ENCODE data around the gene ADAM22. TPM values are rescaled to one million over a fixed set of nuclear protein-coding genes. Genes with fewer than 3 reads are reported as not detected.
"Not testable (repeated sequence)": the region's sequence is repeated elsewhere in the genome, so short reads cannot be mapped to it uniquely, and the experiment has no call there.

ADAM22 gene
- polyA plus RNA-seq, 1 donor from 2014 or later = 46.3 TPM

DNA sequence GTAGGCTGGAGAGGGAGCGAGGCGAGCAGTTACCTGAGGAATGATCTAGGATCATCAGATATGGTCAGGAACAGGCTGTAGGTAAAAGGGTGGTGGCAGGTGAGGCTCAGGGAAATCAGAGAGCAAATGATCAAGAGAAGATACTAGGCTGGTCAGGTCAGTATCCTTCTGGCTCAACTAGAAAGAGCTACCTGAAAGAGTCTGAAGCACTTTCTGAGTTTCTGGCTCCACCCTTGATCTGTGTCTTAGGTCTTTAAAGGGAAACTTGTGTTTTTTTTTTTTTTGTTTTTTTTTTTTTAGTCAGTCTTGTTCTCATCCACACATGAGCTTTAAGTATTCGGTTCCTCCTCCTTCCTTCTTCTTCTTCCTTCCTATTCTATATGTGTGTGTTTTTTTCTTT, 10.5 kb downstream of the ADAM22 start:
- Histone ChIP-seq H3K27ac (ENCODE audit: low read length) (no peak overlapping the region), H3K27me3 (ENCODE audit: insufficient read depth, low read depth, low read length) (no peaks in the 10 kb centered on the region), H2AFZ (ENCODE audit: low read depth, low read length) (no peak overlapping the region), H3F3A (ENCODE audit: insufficient read depth, low read length, poor library complexity, severe bottlenecking) (no peaks in the 10 kb centered on the region), H3K9me3 (ENCODE audit: low read length) (no peaks in the 10 kb centered on the region), H4K20me1 (ENCODE audit: insufficient read depth) (no peaks in the 10 kb centered on the region), H3K4me2 (ENCODE audit: low read length) (no peak overlapping the region), H3K9ac (ENCODE audit: low read length) (no peak overlapping the region), H3K9me2 (ENCODE audit: insufficient read depth, low read length) (no peaks in the 10 kb centered on the region), H3K36me3 (ENCODE audit: insufficient read depth, low read length) (no peaks in the 10 kb centered on the region), H3K79me2 (replicated peaks; ENCODE audit: insufficient read depth, low read length) (no peaks in the 10 kb centered on the region), H3K4me3 (ENCODE audit: low read length) (no peak overlapping the region)
- TF ChIP-seq, protein P1, sequence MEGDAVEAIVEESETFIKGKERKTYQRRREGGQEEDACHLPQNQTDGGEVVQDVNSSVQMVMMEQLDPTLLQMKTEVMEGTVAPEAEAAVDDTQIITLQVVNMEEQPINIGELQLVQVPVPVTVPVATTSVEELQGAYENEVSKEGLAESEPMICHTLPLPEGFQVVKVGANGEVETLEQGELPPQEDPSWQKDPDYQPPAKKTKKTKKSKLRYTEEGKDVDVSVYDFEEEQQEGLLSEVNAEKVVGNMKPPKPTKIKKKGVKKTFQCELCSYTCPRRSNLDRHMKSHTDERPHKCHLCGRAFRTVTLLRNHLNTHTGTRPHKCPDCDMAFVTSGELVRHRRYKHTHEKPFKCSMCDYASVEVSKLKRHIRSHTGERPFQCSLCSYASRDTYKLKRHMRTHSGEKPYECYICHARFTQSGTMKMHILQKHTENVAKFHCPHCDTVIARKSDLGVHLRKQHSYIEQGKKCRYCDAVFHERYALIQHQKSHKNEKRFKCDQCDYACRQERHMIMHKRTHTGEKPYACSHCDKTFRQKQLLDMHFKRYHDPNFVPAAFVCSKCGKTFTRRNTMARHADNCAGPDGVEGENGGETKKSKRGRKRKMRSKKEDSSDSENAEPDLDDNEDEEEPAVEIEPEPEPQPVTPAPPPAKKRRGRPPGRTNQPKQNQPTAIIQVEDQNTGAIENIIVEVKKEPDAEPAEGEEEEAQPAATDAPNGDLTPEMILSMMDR (IDR thresholded peaks at IDR 0.05; ENCODE audit: poor library complexity, severe bottlenecking) = no peak
- TF ChIP-seq TAF1 (IDR thresholded peaks at IDR 0.05; ENCODE audit: low read depth) (no peak), SMC3 (conservative IDR thresholded peaks at IDR 0.05; ENCODE audit: poor library complexity) (no peak), EZH2 (IDR thresholded peaks at IDR 0.05; ENCODE audit: borderline replicate concordance, insufficient read depth, low read length, poor library complexity, severe bottlenecking) (no peak), RAD21 (conservative IDR thresholded peaks at IDR 0.05) (no peak), EP300 (conservative IDR thresholded peaks at IDR 0.05; ENCODE audit: poor library complexity, severe bottlenecking) (no peak), POLR2AphosphoS5 (IDR thresholded peaks at IDR 0.05) (no peak), MXI1 (conservative IDR thresholded peaks at IDR 0.05; ENCODE audit: poor library complexity, severe bottlenecking) (no peak)
- TF ChIP-seq, protein P2, sequence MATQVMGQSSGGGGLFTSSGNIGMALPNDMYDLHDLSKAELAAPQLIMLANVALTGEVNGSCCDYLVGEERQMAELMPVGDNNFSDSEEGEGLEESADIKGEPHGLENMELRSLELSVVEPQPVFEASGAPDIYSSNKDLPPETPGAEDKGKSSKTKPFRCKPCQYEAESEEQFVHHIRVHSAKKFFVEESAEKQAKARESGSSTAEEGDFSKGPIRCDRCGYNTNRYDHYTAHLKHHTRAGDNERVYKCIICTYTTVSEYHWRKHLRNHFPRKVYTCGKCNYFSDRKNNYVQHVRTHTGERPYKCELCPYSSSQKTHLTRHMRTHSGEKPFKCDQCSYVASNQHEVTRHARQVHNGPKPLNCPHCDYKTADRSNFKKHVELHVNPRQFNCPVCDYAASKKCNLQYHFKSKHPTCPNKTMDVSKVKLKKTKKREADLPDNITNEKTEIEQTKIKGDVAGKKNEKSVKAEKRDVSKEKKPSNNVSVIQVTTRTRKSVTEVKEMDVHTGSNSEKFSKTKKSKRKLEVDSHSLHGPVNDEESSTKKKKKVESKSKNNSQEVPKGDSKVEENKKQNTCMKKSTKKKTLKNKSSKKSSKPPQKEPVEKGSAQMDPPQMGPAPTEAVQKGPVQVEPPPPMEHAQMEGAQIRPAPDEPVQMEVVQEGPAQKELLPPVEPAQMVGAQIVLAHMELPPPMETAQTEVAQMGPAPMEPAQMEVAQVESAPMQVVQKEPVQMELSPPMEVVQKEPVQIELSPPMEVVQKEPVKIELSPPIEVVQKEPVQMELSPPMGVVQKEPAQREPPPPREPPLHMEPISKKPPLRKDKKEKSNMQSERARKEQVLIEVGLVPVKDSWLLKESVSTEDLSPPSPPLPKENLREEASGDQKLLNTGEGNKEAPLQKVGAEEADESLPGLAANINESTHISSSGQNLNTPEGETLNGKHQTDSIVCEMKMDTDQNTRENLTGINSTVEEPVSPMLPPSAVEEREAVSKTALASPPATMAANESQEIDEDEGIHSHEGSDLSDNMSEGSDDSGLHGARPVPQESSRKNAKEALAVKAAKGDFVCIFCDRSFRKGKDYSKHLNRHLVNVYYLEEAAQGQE (IDR thresholded peaks at IDR 0.05; ENCODE audit: borderline replicate concordance) = no peak

DNA sequence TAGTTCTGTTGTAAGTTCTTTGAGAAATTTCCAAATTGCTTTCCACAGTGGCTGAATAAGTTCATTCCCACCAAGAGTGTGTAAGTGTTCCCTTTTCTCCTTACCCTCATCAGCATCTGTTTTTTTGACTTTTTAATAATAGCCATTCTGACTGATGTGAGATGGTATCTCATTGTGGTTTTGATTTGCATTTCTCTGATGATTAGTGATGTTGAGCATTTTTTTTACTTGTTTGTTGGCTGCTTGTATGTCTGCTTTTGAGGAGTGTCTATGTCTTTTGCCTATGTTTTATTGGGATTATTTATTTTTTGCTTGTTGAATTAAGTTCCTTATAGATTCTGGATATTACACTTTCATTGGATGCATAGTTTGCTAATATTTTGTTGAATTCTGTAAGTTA, 11.9 kb downstream of the ADAM22 start:
- H3K36me3 ChIP-seq (ENCODE audit: insufficient read depth, low read length); H3K79me2 ChIP-seq (replicated peaks; ENCODE audit: insufficient read depth, low read length); H3K4me3 ChIP-seq (ENCODE audit: low read length); H3K27ac ChIP-seq (ENCODE audit: low read length); H2AFZ ChIP-seq (ENCODE audit: low read depth, low read length); H3K4me2 ChIP-seq (ENCODE audit: low read length); H3K27me3 ChIP-seq (ENCODE audit: insufficient read depth, low read depth, low read length); H4K20me1 ChIP-seq (ENCODE audit: insufficient read depth); H3F3A ChIP-seq (ENCODE audit: insufficient read depth, low read length, poor library complexity, severe bottlenecking); H3K9ac ChIP-seq (ENCODE audit: low read length); H3K9me2 ChIP-seq (ENCODE audit: insufficient read depth, low read length); H3K9me3 ChIP-seq (ENCODE audit: low read length): not testable (repeated sequence)

DNA sequence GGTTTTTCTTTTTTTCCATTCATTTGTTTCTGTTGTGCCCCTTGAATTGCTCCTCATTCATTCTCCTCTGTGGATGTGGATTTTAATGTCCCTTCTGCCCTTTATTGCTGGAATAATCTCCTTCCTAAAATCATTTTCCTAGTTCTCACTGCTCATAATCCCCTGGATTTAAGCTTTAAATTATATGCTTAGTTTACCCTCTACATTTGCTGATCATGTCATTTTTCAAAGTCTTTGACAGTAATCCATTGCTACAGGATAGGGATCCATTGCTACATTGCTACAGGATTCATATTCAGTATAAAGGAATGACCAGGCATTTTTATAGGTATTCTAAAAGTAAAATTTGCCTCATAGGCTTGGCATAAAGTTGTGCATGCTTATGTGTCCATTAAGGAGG, 14.3 kb downstream of the ADAM22 start:
- no peak for TF ChIP-seq POLR2AphosphoS5 (IDR thresholded peaks at IDR 0.05)
- TF ChIP-seq, protein P2 (IDR thresholded peaks at IDR 0.05; ENCODE audit: borderline replicate concordance) = no peak
- no peak for TF ChIP-seq SMC3 (conservative IDR thresholded peaks at IDR 0.05; ENCODE audit: poor library complexity)
- no peak for TF ChIP-seq EZH2 (IDR thresholded peaks at IDR 0.05; ENCODE audit: borderline replicate concordance, insufficient read depth, low read length, poor library complexity, severe bottlenecking)
- TF ChIP-seq, protein P1 (IDR thresholded peaks at IDR 0.05; ENCODE audit: poor library complexity, severe bottlenecking) = no peak
- no peak for TF ChIP-seq TAF1 (IDR thresholded peaks at IDR 0.05; ENCODE audit: low read depth)
- no peak for TF ChIP-seq MXI1 (conservative IDR thresholded peaks at IDR 0.05; ENCODE audit: poor library complexity, severe bottlenecking)
- no peak for TF ChIP-seq RAD21 (conservative IDR thresholded peaks at IDR 0.05)
- TF ChIP-seq EP300 (conservative IDR thresholded peaks at IDR 0.05; ENCODE audit: poor library complexity, severe bottlenecking) = no peak
- Histone ChIP-seq H3K79me2 (replicated peaks; ENCODE audit: insufficient read depth, low read length) (no peaks in the 10 kb centered on the region), H3K27ac (ENCODE audit: low read length) (no peak overlapping the region), H3K9me2 (ENCODE audit: insufficient read depth, low read length) (no peaks in the 10 kb centered on the region), H3F3A (ENCODE audit: insufficient read depth, low read length, poor library complexity, severe bottlenecking) (no peaks in the 10 kb centered on the region), H3K27me3 (ENCODE audit: insufficient read depth, low read depth, low read length) (no peaks in the 10 kb centered on the region), H3K9ac (ENCODE audit: low read length) (no peak overlapping the region), H3K9me3 (ENCODE audit: low read length) (no peaks in the 10 kb centered on the region), H3K36me3 (ENCODE audit: insufficient read depth, low read length) (no peaks in the 10 kb centered on the region), H2AFZ (ENCODE audit: low read depth, low read length) (no peak overlapping the region), H4K20me1 (ENCODE audit: insufficient read depth) (no peaks in the 10 kb centered on the region), H3K4me3 (ENCODE audit: low read length) (no peak overlapping the region), H3K4me2 (ENCODE audit: low read length) (no peak overlapping the region)
